Measurements from ENCODE around the gene SNX8.

Gene SNX8

DNA sequence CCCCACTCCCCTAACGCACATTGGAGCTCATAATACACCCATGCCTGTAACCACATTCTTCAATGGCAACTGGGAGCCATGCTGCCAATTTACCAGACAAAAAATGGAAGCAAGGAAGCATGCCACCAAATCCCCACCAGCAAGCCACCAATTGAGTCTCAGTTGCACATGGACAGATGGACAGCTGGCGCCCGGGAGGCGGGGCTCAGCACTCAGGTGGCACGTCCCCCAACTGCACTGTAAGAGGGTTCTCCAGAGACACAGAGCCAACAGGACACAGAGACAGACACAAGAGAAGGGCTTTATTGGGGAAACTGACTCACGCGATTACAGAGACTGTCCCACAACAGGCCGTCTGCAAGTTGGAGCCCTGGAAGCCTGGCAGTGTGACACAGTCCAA, 84.0 kb downstream of the SNX8 start:
- H4K20me1 ChIP-seq (ENCODE audit: insufficient read depth, low read length): peaks cover 45% of the 10 kb centered on the region
- no peak overlapping the region for H2AFZ ChIP-seq (ENCODE audit: low read depth, low read length)
- H3K27ac ChIP-seq (ENCODE audit: low read length): no peak overlapping the region
- peaks cover 65% of the 10 kb centered on the region for H3K36me3 ChIP-seq (ENCODE audit: insufficient read depth, low read length)
- H3K79me2 ChIP-seq (ENCODE audit: insufficient read depth, low read length): peaks cover 75% of the 10 kb centered on the region
- no peaks in the 10 kb centered on the region for H3K9me3 ChIP-seq (ENCODE audit: insufficient read depth, low read length, severe bottlenecking)
- DNase-seq (no peak), ATAC-seq (ENCODE audit: insufficient read depth, low read depth) (no peak)
- H3K4me3 ChIP-seq (ENCODE audit: low read depth in 1 of 2, low read length in 2 of 2): peak overlapping the region in 1 of 2 experiments; percentile 10; a peak in 1 of 4 replicates
- no peak overlapping the region for H3K9ac ChIP-seq (ENCODE audit: low read depth, low read length)
- H3K4me1 ChIP-seq (ENCODE audit: insufficient read depth, low read length): peaks cover 45% of the 10 kb centered on the region
- peak overlapping the region; percentile 84 for H3K4me2 ChIP-seq (ENCODE audit: insufficient read depth, low read length)
- H3K27me3 ChIP-seq (ENCODE audit: insufficient read depth, low read length, poor library complexity): no peaks in the 10 kb centered on the region
- TF ChIP-seq, protein P1, sequence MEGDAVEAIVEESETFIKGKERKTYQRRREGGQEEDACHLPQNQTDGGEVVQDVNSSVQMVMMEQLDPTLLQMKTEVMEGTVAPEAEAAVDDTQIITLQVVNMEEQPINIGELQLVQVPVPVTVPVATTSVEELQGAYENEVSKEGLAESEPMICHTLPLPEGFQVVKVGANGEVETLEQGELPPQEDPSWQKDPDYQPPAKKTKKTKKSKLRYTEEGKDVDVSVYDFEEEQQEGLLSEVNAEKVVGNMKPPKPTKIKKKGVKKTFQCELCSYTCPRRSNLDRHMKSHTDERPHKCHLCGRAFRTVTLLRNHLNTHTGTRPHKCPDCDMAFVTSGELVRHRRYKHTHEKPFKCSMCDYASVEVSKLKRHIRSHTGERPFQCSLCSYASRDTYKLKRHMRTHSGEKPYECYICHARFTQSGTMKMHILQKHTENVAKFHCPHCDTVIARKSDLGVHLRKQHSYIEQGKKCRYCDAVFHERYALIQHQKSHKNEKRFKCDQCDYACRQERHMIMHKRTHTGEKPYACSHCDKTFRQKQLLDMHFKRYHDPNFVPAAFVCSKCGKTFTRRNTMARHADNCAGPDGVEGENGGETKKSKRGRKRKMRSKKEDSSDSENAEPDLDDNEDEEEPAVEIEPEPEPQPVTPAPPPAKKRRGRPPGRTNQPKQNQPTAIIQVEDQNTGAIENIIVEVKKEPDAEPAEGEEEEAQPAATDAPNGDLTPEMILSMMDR (IDR thresholded peaks at IDR 0.05; ENCODE audit: borderline replicate concordance, extremely low read depth, low read length, poor library complexity, severe bottlenecking): no peak
- no peak for TF ChIP-seq EZH2 (IDR thresholded peaks at IDR 0.05; ENCODE audit: borderline replicate concordance, low read depth, low read length, severe bottlenecking)

DNA sequence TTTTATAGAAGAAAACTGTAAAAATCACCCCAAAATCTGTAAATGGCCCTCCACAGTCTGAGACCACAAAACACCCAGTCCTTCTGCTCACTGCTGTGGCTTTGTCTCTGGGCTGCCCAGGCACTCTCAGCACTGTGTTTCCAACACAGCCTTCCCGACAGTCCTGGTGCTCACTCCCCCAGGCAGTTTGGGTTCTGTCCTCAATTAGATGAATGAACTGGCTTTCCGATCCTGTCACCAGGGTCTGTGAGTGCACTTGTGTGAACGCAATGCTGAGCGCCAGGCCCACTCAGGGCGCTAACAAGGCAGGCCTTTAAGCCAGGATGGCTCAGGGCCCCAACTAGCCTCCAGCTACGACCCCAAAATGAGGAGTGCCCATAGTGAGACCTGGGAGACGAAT, 84.8 kb downstream of the SNX8 start:
- Histone ChIP-seq H3K9ac (ENCODE audit: low read depth, low read length) (no peak overlapping the region), H3K4me3 (ENCODE audit: low read depth in 1 of 2, low read length in 2 of 2) (no peak overlapping the region), H3K4me2 (ENCODE audit: insufficient read depth, low read length) (0 out of 2 replicates have a peak overlapping the region, but pooled peaks have one; percentile 84), H4K20me1 (ENCODE audit: insufficient read depth, low read length) (peaks cover 52% of the 10 kb centered on the region), H3K36me3 (ENCODE audit: insufficient read depth, low read length) (peaks cover 65% of the 10 kb centered on the region), H3K9me3 (ENCODE audit: insufficient read depth, low read length, severe bottlenecking) (no peaks in the 10 kb centered on the region), H2AFZ (ENCODE audit: low read depth, low read length) (no peak overlapping the region), H3K4me1 (ENCODE audit: insufficient read depth, low read length) (peaks cover 42% of the 10 kb centered on the region), H3K79me2 (ENCODE audit: insufficient read depth, low read length) (peaks cover 82% of the 10 kb centered on the region), H3K27ac (ENCODE audit: low read length) (no peak overlapping the region), H3K27me3 (ENCODE audit: insufficient read depth, low read length, poor library complexity) (no peaks in the 10 kb centered on the region)
- ATAC-seq (ENCODE audit: insufficient read depth, low read depth) (no peak), DNase-seq (no peak)
- TF ChIP-seq EZH2 (IDR thresholded peaks at IDR 0.05; ENCODE audit: borderline replicate concordance, low read depth, low read length, severe bottlenecking): no peak
- TF ChIP-seq, protein P1 (IDR thresholded peaks at IDR 0.05; ENCODE audit: borderline replicate concordance, extremely low read depth, low read length, poor library complexity, severe bottlenecking): no peak

DNA sequence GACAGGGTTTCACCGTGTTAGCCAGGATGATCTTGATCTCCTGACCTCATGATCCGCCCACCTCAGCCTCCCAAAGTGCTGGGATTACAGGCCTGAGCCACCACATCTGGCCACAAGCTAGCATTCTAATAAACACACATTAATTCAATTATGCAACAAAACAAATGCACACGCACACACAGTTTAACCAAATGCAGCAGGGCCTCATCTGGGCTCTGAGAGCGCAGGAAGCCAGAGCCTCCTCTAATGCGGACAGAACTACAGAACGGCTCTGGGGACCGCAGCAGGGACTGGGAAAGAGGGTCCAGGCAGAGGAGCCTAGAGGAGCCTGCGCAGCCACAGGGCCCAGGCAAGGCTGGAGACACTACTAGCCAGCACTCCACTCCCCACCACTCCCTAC, 85.3 kb downstream of the SNX8 start:
- Histone ChIP-seq H3K9me3 (ENCODE audit: insufficient read depth, low read length, severe bottlenecking) (no peaks in the 10 kb centered on the region), H3K4me2 (ENCODE audit: insufficient read depth, low read length) (peak overlapping the region; percentile 18; the same call in 1 of the 2 replicates), H4K20me1 (ENCODE audit: insufficient read depth, low read length) (peaks cover 58% of the 10 kb centered on the region), H3K4me3 (ENCODE audit: low read depth in 1 of 2, low read length in 2 of 2) (no peak overlapping the region), H3K27me3 (ENCODE audit: insufficient read depth, low read length, poor library complexity) (no peaks in the 10 kb centered on the region), H3K79me2 (ENCODE audit: insufficient read depth, low read length) (peaks cover 86% of the 10 kb centered on the region), H3K36me3 (ENCODE audit: insufficient read depth, low read length) (peaks cover 66% of the 10 kb centered on the region), H3K9ac (ENCODE audit: low read depth, low read length) (no peak overlapping the region), H2AFZ (ENCODE audit: low read depth, low read length) (no peak overlapping the region), H3K4me1 (ENCODE audit: insufficient read depth, low read length) (peaks cover 37% of the 10 kb centered on the region), H3K27ac (ENCODE audit: low read length) (no peak overlapping the region)
- TF ChIP-seq, protein P1 (IDR thresholded peaks at IDR 0.05; ENCODE audit: borderline replicate concordance, extremely low read depth, low read length, poor library complexity, severe bottlenecking): no peak
- TF ChIP-seq EZH2 (IDR thresholded peaks at IDR 0.05; ENCODE audit: borderline replicate concordance, low read depth, low read length, severe bottlenecking): no peak
- no peak for DNase-seq
- no peak for ATAC-seq (ENCODE audit: insufficient read depth, low read depth)

GRCh38 chr7:2227699-2228098, 86.5 kb downstream of the SNX8 start:
- DNase-seq (no peak), ATAC-seq (ENCODE audit: insufficient read depth, low read depth) (no peak)
- Histone ChIP-seq H3K36me3 (ENCODE audit: insufficient read depth, low read length) (peaks cover 78% of the 10 kb centered on the region), H4K20me1 (ENCODE audit: insufficient read depth, low read length) (peaks cover 61% of the 10 kb centered on the region), H2AFZ (ENCODE audit: low read depth, low read length) (no peak overlapping the region), H3K4me2 (ENCODE audit: insufficient read depth, low read length) (no peak overlapping the region), H3K4me3 (ENCODE audit: low read depth in 1 of 2, low read length in 2 of 2) (no peak overlapping the region), H3K27me3 (ENCODE audit: insufficient read depth, low read length, poor library complexity) (no peaks in the 10 kb centered on the region), H3K9ac (ENCODE audit: low read depth, low read length) (no peak overlapping the region), H3K79me2 (ENCODE audit: insufficient read depth, low read length) (peaks cover 80% of the 10 kb centered on the region), H3K4me1 (ENCODE audit: insufficient read depth, low read length) (peaks cover 27% of the 10 kb centered on the region), H3K27ac (ENCODE audit: low read length) (no peak overlapping the region), H3K9me3 (ENCODE audit: insufficient read depth, low read length, severe bottlenecking) (no peaks in the 10 kb centered on the region)
- TF ChIP-seq, protein P1 (IDR thresholded peaks at IDR 0.05; ENCODE audit: borderline replicate concordance, extremely low read depth, low read length, poor library complexity, severe bottlenecking): no peak
- no peak for TF ChIP-seq EZH2 (IDR thresholded peaks at IDR 0.05; ENCODE audit: borderline replicate concordance, low read depth, low read length, severe bottlenecking)
